GM19193 (cell line): ENCODE data around the gene RAB11FIP4.

Experiments used
- POLR2A ChIP-seq: IDR thresholded peaks from 4 replicates; pipeline ENCODE4 v1.6.1; 2011; ENCODE audit not compliant: insufficient read depth, insufficient read length; ENCODE audit errors: extremely low read depth

Gene RAB11FIP4

DNA sequence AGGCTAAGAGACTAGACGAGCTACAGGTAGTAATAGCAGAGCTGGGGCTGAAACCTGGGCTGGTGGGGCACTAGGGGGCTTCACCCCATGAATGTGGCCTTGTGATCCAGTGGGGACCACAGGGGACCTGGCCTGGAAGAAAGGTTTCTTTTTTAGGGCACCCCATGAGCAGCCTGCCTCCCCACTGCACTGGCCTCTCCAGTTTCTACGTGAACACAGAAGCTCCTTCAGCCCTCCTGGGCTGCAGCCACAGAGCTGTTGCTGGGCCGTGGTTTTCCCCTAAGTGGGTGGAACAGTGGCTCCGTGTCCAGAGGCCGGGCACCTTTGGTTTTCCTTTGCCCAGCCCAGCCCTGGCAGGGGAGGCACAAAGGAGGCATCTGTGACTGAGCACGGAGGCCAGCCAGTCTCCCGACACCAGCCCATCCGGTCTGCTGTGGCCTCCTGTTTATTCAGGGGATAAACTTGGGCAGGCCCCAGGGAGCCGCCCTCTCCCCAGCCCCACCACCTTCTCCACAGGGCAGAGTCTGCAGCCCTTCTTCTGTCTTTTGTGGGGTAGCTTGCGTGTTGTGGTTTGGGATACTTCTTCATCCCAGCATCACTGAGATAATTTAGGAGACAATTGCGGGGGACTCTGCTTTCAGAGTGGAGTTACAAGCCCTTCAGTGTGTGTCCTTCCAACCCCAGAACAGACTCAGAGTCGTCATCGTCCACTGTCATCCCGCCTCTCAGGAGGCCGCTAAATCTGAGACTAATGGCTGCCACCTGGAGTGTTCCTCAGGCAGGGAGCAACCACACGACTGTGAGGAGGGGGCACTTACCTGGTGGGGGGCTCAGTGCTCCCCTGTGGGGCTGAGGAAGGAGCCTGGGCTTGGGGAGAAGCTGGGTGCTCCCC lies 85.3 kb downstream of the RAB11FIP4 start:
- no peak for TF ChIP-seq POLR2A

DNA sequence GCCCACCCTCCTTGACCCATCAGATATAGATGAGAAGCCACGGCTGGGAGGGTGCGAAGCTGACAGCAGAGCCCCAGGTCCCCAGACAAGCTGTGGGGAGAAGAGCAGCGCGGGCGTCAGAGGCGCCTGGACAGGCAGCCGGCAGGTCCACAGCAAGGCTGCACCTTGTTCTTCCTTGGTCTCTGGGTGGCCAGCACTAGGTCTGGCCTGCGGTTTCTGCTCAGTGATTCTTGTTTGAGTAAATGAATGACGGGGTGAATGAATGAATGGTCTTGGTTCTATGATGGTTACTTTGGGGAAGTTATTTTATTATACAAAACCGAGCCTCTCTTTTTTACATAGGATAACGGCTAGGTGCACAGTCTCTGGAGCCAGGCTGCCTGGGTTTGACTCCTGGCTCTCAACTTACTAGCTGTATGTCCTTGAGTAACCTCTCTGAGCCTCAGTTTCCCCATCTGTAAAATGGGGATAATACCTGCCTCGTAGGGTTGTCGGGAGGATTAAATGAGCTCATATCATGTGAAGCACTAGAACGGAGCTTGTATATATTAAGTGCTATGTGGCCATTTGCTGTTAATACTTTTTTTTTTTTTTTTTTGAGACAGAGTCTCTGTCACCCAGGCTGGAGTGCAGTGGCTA lies 86.1 kb downstream of the RAB11FIP4 start:
- TF ChIP-seq POLR2A: no peak

DNA sequence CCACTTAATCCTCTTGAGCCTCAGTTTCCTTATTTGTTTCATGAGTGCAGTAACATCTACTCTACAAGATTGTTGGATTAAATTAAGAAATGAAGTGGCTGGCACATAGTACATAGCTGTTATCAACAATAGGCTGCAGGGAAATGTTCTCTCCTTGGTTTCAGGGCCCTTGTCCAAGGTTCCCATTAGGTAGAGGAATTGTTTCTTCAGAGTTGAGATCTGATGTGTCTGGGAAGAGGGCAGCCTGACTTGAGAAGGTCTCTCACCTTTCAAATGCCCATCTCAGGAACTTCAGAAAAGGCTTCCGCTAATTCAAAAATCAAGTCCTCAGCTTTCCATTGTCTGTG lies 87.6 kb downstream of the RAB11FIP4 start:
- no peak for TF ChIP-seq POLR2A

DNA sequence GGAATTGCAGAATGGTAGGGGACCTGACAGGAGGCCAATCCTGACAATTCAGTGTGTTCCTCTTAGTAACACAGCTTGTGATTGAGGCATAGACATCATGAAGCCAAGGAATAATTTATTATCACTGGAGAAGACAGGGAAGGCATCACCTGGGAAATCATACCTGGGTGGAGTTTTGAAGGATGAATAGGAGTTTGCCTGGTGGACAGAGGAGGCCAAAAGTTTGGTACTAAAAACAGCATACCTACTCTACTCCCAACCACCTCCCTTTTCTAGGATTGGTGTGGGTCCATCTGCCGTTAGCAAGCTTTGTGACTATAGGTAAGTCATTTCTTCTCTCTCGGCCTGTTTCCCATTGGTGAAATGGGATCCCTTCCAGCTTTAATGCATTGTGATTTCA lies 88.0 kb downstream of the RAB11FIP4 start:
- no peak for TF ChIP-seq POLR2A

DNA sequence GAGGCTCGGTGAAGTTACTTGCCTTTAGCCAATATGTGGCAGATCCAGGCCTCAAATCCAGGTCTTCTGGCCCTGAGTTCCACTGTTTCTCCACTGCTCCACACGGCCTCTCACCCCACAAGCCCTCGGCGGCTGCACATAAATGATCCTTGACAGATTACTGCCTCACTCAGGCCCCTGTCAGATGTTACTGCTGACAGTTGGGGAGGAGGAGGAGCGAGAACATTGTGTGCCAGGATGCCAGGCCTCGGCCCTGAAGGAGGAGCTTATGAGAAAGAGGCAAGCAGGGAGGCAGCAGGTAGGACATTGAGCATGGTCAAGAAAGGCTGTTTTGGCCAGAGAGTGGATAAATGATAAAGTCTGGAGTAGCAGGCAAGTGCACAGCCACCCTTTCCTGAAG lies 88.6 kb downstream of the RAB11FIP4 start:
- TF ChIP-seq POLR2A: no peak

DNA sequence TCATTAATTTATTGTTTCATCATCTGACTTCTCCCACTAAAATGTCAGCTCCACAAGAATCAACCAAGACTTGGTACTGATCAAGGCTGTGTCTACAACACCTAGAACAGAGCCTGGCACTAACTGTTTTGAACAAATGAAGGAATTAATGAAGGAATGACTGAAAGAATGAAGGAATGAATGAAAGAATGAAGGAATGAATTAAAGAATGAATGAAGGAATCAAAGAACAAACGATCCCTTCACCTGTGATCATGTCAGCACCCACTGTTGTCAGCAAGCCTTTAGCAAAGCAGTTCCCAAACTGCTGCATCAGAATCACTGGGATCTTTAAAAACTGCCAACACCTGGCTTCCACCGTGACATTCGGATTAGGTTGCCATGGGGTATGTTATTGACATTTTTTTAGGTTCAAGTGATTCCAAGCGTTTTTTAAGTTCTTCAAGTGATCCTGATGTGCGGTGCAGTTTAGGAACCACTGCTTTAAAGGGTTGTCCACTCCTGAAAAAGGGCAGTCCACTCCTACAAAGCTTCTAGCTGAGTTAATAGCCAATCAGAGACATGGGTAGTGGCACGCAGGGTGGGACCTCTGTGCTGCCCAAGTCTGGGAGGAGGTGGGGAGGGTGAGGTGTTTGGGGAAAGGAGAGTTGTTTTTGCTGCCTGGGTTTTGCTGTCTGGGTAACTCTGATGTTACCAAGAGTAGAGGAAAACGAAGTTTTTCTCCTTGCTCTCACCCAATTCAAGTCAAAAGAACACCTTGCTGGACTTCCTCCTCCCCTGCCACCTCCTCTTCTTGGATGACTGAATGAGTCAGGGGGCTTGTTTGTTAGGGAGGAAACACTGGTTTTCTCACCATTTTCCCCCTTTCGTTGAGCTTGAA lies 89.7 kb downstream of the RAB11FIP4 start:
- TF ChIP-seq POLR2A: no peak

DNA sequence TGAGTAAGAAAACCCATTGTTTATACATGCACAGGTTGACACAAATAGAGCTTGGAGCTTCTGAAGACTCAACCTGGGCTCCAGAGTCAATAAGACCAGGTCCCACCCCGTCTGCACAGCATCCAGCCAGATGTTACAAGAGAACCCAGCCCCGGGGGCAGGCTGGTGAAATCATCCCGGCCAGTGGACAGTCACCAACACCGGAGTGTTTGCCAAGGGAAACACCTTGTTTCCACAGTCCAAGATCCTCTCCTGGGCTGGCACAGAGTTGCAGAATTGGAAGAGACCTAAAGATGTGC lies 90.3 kb downstream of the RAB11FIP4 start:
- TF ChIP-seq POLR2A: no peak

DNA sequence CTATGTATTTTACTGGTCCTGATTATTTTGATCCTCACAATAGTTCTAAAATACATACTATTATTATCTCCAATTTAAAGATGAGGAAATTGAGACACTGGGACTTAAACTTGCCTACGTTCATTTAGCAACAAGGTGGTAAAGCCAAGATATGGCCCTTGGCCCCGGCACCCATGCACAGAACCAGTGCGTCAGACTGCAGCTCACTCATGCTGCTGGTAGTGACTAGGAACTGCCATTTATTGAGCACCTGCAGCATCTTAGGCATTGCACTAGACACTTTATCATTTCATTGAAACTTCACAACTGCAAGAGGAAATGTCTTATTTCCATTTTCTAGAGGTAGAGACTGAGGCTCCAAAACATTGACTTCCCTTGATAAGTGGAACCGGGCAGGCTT lies 93.3 kb downstream of the RAB11FIP4 start:
- TF ChIP-seq POLR2A: no peak

DNA sequence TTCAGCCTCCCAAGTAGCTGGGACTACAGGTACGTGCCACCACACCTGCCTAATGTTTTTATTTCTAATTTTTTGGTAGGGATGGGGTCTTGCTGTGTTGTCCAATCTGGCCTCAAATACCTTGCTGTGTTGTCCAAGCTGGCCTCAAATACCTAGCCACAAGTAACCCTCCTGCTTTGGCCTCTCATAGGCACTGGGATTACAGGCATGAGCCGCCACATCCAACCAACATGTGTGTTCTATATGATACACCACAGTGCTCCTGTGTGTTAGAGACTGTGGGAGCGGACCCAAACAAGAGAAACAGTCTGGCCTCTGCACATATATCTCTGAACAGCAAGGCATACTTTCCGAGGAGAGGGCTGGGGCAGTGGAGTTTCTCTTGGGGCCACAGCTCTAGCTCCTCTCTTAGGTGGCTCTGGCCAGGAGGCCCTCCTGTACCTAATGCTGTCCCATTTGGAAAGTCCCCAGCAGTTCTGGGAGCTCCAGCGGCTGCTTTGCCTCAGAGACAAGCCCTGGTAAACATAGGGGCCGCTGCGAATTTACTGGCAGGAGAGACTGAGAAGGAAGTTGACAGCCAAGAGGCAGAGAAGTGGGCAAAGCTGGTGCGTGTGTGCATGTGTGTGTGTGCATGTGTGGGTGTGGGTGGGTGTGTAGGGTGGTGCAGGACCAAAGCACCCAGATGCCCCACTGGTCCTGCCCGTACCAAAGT lies 95.0 kb downstream of the RAB11FIP4 start:
- TF ChIP-seq POLR2A: no peak

DNA sequence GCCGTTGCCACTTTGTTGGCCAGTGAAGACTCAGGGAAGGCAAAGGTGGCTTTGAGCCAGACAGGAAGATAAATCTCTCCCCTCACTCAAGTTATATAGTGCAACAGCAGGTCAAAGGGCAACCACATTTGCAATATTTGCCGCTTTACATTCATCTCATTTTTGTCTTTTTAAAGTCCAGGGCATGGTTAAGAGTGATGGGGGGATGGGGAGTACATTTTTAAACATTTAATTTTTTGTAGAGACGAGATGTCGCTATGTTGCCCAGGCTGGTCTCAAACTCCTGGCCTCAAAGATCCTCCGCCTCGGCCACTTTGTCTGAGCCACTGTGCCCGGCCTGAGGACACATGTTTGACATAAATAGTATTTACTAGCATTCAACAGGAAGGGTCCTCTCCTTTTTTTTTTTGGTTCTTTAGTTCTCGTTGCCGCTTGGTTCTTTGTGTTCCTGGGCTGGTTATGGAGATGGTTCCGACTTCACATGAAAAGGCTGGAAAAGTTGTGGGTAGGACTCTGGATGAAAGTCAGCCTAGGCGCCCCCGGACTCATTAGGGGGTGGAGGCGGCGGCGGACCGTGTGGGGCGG lies 95.7 kb downstream of the RAB11FIP4 start:
- TF ChIP-seq POLR2A: no peak

DNA sequence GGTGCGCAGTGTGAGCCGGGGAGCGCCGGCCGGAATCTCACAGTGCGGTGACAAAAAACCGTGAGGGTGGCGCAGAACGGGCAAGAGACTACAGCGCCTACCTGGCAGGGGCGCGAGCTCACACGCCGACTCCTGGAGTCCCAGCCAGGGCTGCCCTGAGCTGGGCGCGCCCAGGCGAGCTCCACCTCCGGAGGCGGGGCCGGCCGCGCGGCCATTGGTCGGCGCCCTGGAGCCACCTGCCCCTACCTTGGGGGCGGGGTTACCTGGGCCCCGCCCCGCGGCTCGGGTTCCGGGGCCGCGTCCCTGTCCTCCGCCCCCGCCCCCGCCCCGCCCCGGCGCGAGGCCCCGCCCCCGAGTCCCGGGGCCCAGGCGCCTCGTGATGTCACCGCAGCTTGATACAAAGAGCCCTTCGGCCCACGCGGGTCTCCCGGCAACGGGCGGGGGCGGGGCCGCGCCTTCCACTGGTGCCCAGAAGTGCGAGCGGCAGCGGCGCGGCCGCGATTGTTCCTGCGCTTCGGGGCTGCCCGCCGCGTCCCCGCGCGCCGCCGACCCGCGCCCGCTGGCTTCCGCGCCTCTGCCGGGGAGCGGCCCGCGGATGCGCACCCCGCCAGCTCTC lies 96.3 kb downstream of the RAB11FIP4 start:
- peak; percentile 24 for TF ChIP-seq POLR2A

DNA sequence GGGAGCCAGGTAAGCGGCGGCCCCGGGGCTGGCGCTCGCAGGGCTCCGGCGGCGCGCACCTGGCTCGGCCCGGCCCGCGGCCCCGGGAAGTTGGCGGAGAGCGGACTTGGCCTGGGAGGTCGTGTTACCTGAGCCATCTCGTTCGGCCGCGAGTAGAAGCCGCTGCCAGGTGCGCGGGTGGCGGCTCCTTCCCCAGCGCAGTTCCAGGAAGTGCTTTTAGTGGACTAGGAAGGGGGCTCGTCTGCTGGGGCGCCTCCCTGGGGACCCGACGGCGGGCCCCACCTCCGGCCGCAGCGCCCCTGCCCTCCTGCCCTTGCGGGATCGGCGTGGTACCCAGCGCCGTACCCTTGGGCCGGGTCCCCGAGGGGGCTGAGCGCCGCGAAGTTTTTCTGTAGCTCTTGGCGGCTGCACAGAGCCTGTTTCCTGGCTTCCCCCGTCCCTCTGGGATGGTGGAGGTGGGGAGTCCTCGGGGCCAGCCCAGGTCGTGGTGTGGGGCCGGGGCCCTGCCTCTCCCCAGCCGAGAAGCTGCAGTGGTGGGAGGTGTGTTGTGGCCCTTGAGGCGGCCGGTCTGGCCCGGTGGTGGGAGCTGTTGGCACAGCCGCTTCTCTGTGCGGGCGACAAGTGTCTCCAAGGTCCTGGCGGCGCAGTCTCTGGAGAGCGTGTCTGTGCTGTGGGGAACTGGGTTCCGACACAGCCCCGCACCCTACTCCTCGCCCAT lies 96.9 kb downstream of the RAB11FIP4 start:
- no peak for TF ChIP-seq POLR2A

DNA sequence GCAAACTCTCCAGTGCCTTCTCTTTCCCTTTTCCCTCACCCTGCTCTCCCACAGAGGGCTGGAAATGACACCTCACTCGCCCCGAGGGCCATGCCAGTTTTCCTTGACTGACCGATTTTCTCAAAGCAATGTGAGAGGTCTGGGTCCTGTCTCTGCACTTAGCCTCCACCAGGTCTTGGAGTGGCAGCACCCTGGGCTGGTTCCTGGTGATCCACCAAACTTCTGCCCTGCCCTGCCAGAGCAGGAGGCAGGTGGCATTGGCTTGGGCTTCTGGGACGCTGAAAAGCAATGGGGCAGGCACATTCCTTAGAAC lies 97.5 kb downstream of the RAB11FIP4 start:
- no peak for TF ChIP-seq POLR2A
